HepG2 (cell line): ENCODE data around the gene LMOD1. TPM values are rescaled to one million over a fixed set of nuclear protein-coding genes. Genes with fewer than 3 reads are reported as not detected.

ENCODE experiments used
- ATAC-seq: fragments of 200-7000 bp; cut with Tn5 transposase; 3 replicates; pipeline ENCODE4 v1.9.1; 2020; ENCODE audit warnings: mild to moderate bottlenecking, moderate library complexity
- BruUV-seq: library from RNA; stranded (reverse); fragments of 400-500 nt; replicated peaks from 2 replicates; lab custom pipeline; 2021; lab: Mats Ljungman, UMichigan
- CTCF ChIA-PET: fragments of 300-600 bp; formaldehyde crosslinking; extraction: SDS; loops from one replicate; lab custom pipeline; 2021; ENCODE audit warnings: low total read pairs, inconsistent platforms, low intra/inter-chr PET ratio; lab: Yijun Ruan, JAX
- POLR2A ChIA-PET: fragments of 350-600 bp; sonication (Branson Sonifier 250); formaldehyde crosslinking; loops from one replicate; lab custom pipeline; 2020; ENCODE audit warnings: antibody characterized with exemption, inconsistent platforms; lab: Yijun Ruan, JAX
- DNase-seq: peaks from one replicate; pipeline ENCODE4 v3.0.0-alpha.2; 2015; ENCODE audit warnings: low spot score
- FAIRE-seq: peaks from 3 replicates; lab custom pipeline; 2011; peaks lifted over from hg19 to GRCh38; lab: Jason Lieb, UNC
- H2AFZ ChIP-seq: one replicate; pipeline ENCODE4 v1.6.1; 2011; ENCODE audit warnings: low read length, inconsistent platforms
- H3K27ac ChIP-seq: fragments of 300-600 bp; 3 replicates; pipeline ENCODE4 v1.8.0; 2011; ENCODE audit warnings: mixed run types, mild to moderate bottlenecking, mixed read lengths, low read length, inconsistent platforms; ENCODE audit not compliant: insufficient read depth; ENCODE audit errors: extremely low read length
- H3K27me3 ChIP-seq, 2 experiments: fragments of 200-600 bp in 1 of 2; 2 replicates in 1 of 2; 3 replicates in 1 of 2; pipeline versions ENCODE4 v1.6.0 to v1.8.0; 2011; ENCODE audit warnings: low read length in 2 of 2, mild to moderate bottlenecking in 2 of 2, moderate library complexity in 2 of 2, inconsistent platforms in 1 of 2; ENCODE audit not compliant: insufficient read depth in 2 of 2, control insufficient read depth in 1 of 2
- H3K36me3 ChIP-seq, 2 experiments: fragments of 200-600 bp in 1 of 2; replicated peaks in 1 of 2; 2 replicates in 1 of 2; 3 replicates in 1 of 2; pipeline versions ENCODE4 v1.5.1 to v1.8.0; 2011; ENCODE audit warnings: low read length in 2 of 2, inconsistent platforms in 1 of 2; ENCODE audit not compliant: insufficient read depth in 2 of 2, control insufficient read depth in 1 of 2
- H3K4me1 ChIP-seq: 2 replicates; pipeline ENCODE4 v1.5.1; 2012; ENCODE audit warnings: low read length, inconsistent platforms; ENCODE audit not compliant: insufficient read depth
- H3K4me2 ChIP-seq: 2 replicates; pipeline ENCODE4 v1.6.0; 2011; ENCODE audit warnings: low read depth, low read length, inconsistent platforms
- H3K4me3 ChIP-seq, 3 experiments: fragments of 200-600 bp in 1 of 3; sonication (generic), shearing (Covaris generic) in 1 of 3; replicated peaks in 1 of 3; 2 replicates each; pipeline ENCODE4 v1.5.1; 2011 to 2016; ENCODE audit warnings: low read length in 3 of 3, inconsistent platforms in 2 of 3, low read depth in 2 of 3, mild to moderate bottlenecking in 2 of 3, control low read depth in 1 of 3, mixed read lengths in 1 of 3; ENCODE audit not compliant: insufficient read depth in 1 of 3
- H3K79me2 ChIP-seq: one replicate; pipeline ENCODE4 v1.6.1; 2011; ENCODE audit warnings: low read length, inconsistent platforms; ENCODE audit not compliant: insufficient read depth
- H3K9ac ChIP-seq: 2 replicates; pipeline ENCODE4 v1.6.0; 2011; ENCODE audit warnings: mild to moderate bottlenecking, low read depth, low read length, inconsistent platforms; ENCODE audit not compliant: insufficient read depth
- H3K9me3 ChIP-seq: 2 replicates; pipeline ENCODE4 v1.5.1; 2012; ENCODE audit warnings: mild to moderate bottlenecking, low read length
- H4K20me1 ChIP-seq: 2 replicates; pipeline ENCODE4 v1.6.0; 2011; ENCODE audit warnings: inconsistent platforms, mild to moderate bottlenecking, low read length, moderate library complexity; ENCODE audit not compliant: insufficient read depth
- FOXK1 ChIP-seq: sonication (generic); formaldehyde crosslinking; IDR thresholded peaks from 2 replicates; pipeline ENCODE4 v1.4.0; 2020; ENCODE audit warnings: low read depth, missing genetic modification reagents, borderline replicate concordance
- GPN1 ChIP-seq: sonication (generic); formaldehyde crosslinking; IDR thresholded peaks from 2 replicates; pipeline ENCODE4 v1.5.1; 2020; ENCODE audit warnings: missing genetic modification reagents, borderline replicate concordance
- HOXA7 ChIP-seq: sonication (generic); formaldehyde crosslinking; IDR thresholded peaks from 2 replicates; pipeline ENCODE4 v1.8.1; 2022; ENCODE audit warnings: mild to moderate bottlenecking, missing genetic modification reagents, moderate library complexity
- KLF13 ChIP-seq: sonication (generic); formaldehyde crosslinking; IDR thresholded peaks from 2 replicates; pipeline ENCODE4 v1.4.0; 2020; ENCODE audit warnings: mild to moderate bottlenecking, missing genetic modification reagents
- NAIF1 ChIP-seq: sonication (generic); formaldehyde crosslinking; IDR thresholded peaks from 2 replicates; pipeline ENCODE4 v1.5.0; 2020; ENCODE audit warnings: mild to moderate bottlenecking, missing genetic modification reagents, borderline replicate concordance
- RAD21 ChIP-seq: fragments of 450-650 bp; formaldehyde crosslinking; IDR thresholded peaks from 2 replicates; pipeline ENCODE4 v1.5.0; 2020; ENCODE audit warnings: mild to moderate bottlenecking
- REL ChIP-seq: sonication (generic); formaldehyde crosslinking; conservative IDR thresholded peaks from 2 replicates; pipeline ENCODE4 v1.8.0; 2022; ENCODE audit warnings: mild to moderate bottlenecking, missing genetic modification reagents, moderate library complexity
- RXRB ChIP-seq: IDR thresholded peaks from 2 replicates; pipeline ENCODE4 v1.6.1; 2016; ENCODE audit warnings: borderline replicate concordance, missing genetic modification reagents, missing compliant biosample characterization
- SNAI1 ChIP-seq: sonication (generic); formaldehyde crosslinking; IDR thresholded peaks from 2 replicates; pipeline ENCODE4 v1.5.0; 2020; ENCODE audit warnings: mild to moderate bottlenecking, missing genetic modification reagents, borderline replicate concordance
- ZFP90 ChIP-seq: sonication (generic); formaldehyde crosslinking; IDR thresholded peaks from 2 replicates; pipeline ENCODE4 v1.8.0; 2022; ENCODE audit warnings: missing genetic modification reagents, mild to moderate bottlenecking, inconsistent platforms, borderline replicate concordance
- ZNF235 ChIP-seq: sonication (generic); formaldehyde crosslinking; IDR thresholded peaks from 2 replicates; pipeline ENCODE4 v1.8.1; 2023; ENCODE audit warnings: mild to moderate bottlenecking, missing genetic modification reagents, borderline replicate concordance
- ZNF382 ChIP-seq: sonication (generic); formaldehyde crosslinking; IDR thresholded peaks from 2 replicates; pipeline ENCODE4 v1.5.0; 2020; ENCODE audit warnings: missing genetic modification reagents, mild to moderate bottlenecking, borderline replicate concordance
- ZNF614 ChIP-seq: IDR thresholded peaks from 2 replicates; pipeline ENCODE4 v1.6.1; 2018; ENCODE audit warnings: missing biosample characterization, missing genetic modification reagents, inconsistent platforms, borderline replicate concordance
- ZNF773 ChIP-seq: sonication (generic); formaldehyde crosslinking; IDR thresholded peaks from 2 replicates; pipeline ENCODE4 v1.4.0; 2020; ENCODE audit warnings: missing genetic modification reagents, borderline replicate concordance
- ZNF775 ChIP-seq: sonication (generic); formaldehyde crosslinking; IDR thresholded peaks from 2 replicates; pipeline ENCODE4 v1.4.0; 2020; ENCODE audit warnings: missing genetic modification reagents, mild to moderate bottlenecking, moderate library complexity, borderline replicate concordance
- ZSCAN21 ChIP-seq: sonication (generic); formaldehyde crosslinking; IDR thresholded peaks from 2 replicates; pipeline ENCODE4 v1.8.0; 2022; ENCODE audit warnings: mild to moderate bottlenecking, missing genetic modification reagents, moderate library complexity, borderline replicate concordance
- WGBS: methylation state at CpG from one replicate; pipeline ENCODE4 v1.1.6; 2017; ENCODE audit warnings: low lambda C conversion rate; 5-methylcytosine and 5-hydroxymethylcytosine counted together
- in situ Hi-C: cut with HindIII; loops from 2 replicates; pipeline ENCODE4 v1.10.0; 2017; ENCODE audit warnings: low pct_unique_long_range_greater_than_20kb; ENCODE audit not compliant: extremely low pct_ligation_motif_present
- intact Hi-C: fragments of 100-400 bp; cut with micrococcal nuclease; formaldehyde crosslinking; loops from one replicate; pipeline ENCODE4 v1.10.0; 2022; ENCODE audit not compliant: unreplicated experiment
- polyA plus RNA-seq, 8 experiments: library from polyadenylated mRNA; depleted of rRNA in 3 of 8; stranded (reverse) in 7 of 8; unstranded in 1 of 8; fragments of >200 nt; fragmentation: Illumina TruSeq in 4 of 8; extraction: Trizol in 4 of 8; gene quantifications; 2 replicates each; pipeline versions ENCODE4 v1.2.1 to v1.2.3, GENCODE V29; 2011 to 2016; ENCODE audit warnings: low read depth in 4 of 8, missing spikeins in 1 of 8, mixed read lengths in 1 of 8; ENCODE audit not compliant: insufficient read depth in 1 of 8
- total RNA-seq, 5 experiments: library from RNA; depleted of rRNA; stranded (reverse); fragments of >200 nt; fragmentation: Illumina TruSeq; extraction: Trizol; gene quantifications; 2 replicates each; pipeline ENCODE4 v1.2.3, GENCODE V29; 2016; ENCODE audit warnings: low read depth in 1 of 5
- TF ChIP-seq, protein P1 (sequence below): sonication (generic); formaldehyde crosslinking; IDR thresholded peaks from 2 replicates; pipeline ENCODE4 v1.8.1; 2023; ENCODE audit warnings: mild to moderate bottlenecking, inconsistent platforms, moderate library complexity, missing genetic modification reagents, borderline replicate concordance
- TF ChIP-seq, protein P2 (sequence below): sonication (generic); formaldehyde crosslinking; IDR thresholded peaks from 2 replicates; pipeline ENCODE4 v1.5.1; 2020; ENCODE audit warnings: mild to moderate bottlenecking, missing genetic modification reagents
- TF ChIP-seq, protein P3 (sequence below): sonication (generic); formaldehyde crosslinking; IDR thresholded peaks from 2 replicates; pipeline ENCODE4 v1.4.0; 2020; ENCODE audit warnings: missing genetic modification reagents

Gene LMOD1
- total and polyA plus RNA-seq, 2 of the 13 experiments (the other 11 are each of a cell fraction or from before 2014, with no cell fraction given): not detected

DNA sequence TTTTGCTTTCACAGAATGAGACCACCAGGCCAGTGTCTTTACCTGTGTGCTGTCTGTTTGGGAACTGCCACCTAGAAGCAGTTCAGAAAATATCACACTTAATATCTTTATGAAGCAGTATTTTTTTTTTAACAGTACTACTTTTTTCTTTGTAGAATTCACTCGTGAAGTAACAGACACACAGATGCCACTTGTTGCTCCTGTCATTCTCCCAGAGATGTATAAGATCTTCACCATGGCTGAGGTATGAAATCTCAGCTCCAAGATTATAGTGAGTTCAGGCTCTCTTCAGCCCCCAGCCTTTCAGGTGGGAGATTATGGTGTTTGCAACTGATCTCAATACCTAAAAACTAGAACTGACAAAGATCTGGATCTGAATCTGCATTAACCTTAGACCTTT, 94.4 kb downstream of the LMOD1 start:
- Histone ChIP-seq H3K36me3 (peaks cover 23 to 81% of the 10 kb centered on the region in 2 experiments), H3K79me2 (peaks cover under 1% of the 10 kb centered on the region), H3K4me1 (peaks cover 26% of the 10 kb centered on the region), H3K9ac (no peak overlapping the region), H3K9me3 (no peaks in the 10 kb centered on the region), H3K4me2 (no peak overlapping the region), H4K20me1 (no peaks in the 10 kb centered on the region; the same call in 1 of the 2 replicates), H3K27me3 (no peaks in the 10 kb centered on the region)
- POLR2A ChIA-PET: no interaction called here
- BruUV-seq: no TSS peak
- in situ Hi-C loops: no loop called here
- DNase-seq: no peak
- whole genome bisulfite sequencing: 100% methylated on average over 1 of the region's 1 CpG
- CTCF ChIA-PET: no interaction called here
- TF ChIP-seq ZFP90 (CRISPR knock-in tag): no peak
- no peak for TF ChIP-seq ZSCAN21 (CRISPR knock-in tag)
- no peak for TF ChIP-seq GPN1 (CRISPR knock-in tag)
- no peak for TF ChIP-seq HOXA7 (CRISPR knock-in tag)
- no peak for TF ChIP-seq SNAI1 (CRISPR knock-in tag)
- TF ChIP-seq ZNF775: no peak
- no peak for TF ChIP-seq ZNF614 (CRISPR knock-in tag)
- TF ChIP-seq, protein P1, sequence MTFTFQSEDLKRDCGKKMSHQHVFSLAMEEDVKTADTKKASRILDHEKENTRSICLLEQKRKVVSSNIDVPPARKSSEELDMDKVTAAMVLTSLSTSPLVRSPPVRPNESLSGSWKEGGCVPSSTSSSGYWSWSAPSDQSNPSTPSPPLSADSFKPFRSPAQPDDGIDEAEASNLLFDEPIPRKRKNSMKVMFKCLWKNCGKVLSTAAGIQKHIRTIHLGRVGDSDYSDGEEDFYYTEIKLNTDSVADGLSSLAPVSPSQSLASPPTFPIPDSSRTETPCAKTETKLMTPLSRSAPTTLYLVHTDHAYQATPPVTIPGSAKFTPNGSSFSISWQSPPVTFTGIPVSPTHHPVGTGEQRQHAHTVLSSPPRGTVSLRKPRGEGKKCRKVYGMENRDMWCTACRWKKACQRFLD: no peak
- TF ChIP-seq ZNF235 (CRISPR knock-in tag): no peak
- no peak for TF ChIP-seq FOXK1 (CRISPR knock-in tag)
- TF ChIP-seq NAIF1: no peak
- no peak for TF ChIP-seq ZNF382
- no peak for TF ChIP-seq KLF13
- no peak for TF ChIP-seq RAD21
- TF ChIP-seq, protein P2, sequence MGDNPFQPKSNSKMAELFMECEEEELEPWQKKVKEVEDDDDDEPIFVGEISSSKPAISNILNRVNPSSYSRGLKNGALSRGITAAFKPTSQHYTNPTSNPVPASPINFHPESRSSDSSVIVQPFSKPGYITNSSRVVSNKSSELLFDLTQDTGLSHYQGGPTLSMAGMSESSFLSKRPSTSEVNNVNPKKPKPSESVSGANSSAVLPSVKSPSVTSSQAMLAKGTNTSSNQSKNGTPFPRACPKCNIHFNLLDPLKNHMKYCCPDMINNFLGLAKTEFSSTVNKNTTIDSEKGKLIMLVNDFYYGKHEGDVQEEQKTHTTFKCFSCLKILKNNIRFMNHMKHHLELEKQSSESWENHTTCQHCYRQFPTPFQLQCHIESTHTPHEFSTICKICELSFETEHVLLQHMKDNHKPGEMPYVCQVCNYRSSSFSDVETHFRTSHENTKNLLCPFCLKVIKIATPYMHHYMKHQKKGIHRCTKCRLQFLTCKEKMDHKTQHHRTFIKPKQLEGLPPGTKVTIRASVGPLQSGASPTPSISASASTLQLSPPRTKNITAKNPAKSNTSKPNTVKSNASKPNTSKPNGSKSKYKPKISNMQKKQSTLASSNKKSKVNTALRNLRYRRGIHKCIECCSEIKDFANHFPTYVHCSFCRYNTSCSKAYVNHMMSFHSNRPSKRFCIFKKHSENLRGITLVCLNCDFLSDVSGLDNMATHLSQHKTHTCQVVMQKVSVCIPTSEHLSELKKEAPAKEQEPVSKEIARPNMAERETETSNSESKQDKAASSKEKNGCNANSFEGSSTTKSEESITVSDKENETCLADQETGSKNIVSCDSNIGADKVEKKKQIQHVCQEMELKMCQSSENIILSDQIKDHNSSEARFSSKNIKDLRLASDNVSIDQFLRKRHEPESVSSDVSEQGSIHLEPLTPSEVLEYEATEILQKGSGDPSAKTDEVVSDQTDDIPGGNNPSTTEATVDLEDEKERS (CRISPR knock-in tag): no peak
- TF ChIP-seq REL: no peak
- TF ChIP-seq, protein P3, sequence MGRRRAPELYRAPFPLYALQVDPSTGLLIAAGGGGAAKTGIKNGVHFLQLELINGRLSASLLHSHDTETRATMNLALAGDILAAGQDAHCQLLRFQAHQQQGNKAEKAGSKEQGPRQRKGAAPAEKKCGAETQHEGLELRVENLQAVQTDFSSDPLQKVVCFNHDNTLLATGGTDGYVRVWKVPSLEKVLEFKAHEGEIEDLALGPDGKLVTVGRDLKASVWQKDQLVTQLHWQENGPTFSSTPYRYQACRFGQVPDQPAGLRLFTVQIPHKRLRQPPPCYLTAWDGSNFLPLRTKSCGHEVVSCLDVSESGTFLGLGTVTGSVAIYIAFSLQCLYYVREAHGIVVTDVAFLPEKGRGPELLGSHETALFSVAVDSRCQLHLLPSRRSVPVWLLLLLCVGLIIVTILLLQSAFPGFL: no peak
- no peak for TF ChIP-seq ZNF773
- no peak for TF ChIP-seq RXRB (CRISPR knock-in tag)
- TF ChIP-seq, all 625 proteins: peak for 0
- Histone ChIP-seq H2AFZ (no peak overlapping the region), H3K4me3 (no peak overlapping the region), H3K27ac (no peak overlapping the region)
- FAIRE-seq (no peak), ATAC-seq (no peak)
- intact Hi-C loops: no loop called here
